Body of pancreas (tissue), 4 donors: ENCODE results near the gene LMO1. TPM values are rescaled to one million over a fixed set of nuclear protein-coding genes. Genes with fewer than 3 reads are reported as not detected.
A peak's percentile ranks its signal among the peaks of the same experiment; 100 is the strongest.

ENCODE experiments used
- ATAC-seq: fragments of 150-250 bp; one replicate; pipeline ENCODE4 v1.9.1; 2016
- DNase-seq, 4 donors: peaks; one replicate each; pipeline ENCODE4 v3.0.0-alpha.2; 2019
- H3K27ac ChIP-seq, 4 donors: fragments of 200-600 bp; sonication (generic); 1 replicate in 3 of 4; 2 replicates in 1 of 4; pipeline versions ENCODE4 v1.5.1 to v1.6.1; 2016 to 2019; ENCODE audit warnings: mild to moderate bottlenecking in 1 of 4, mixed read lengths in 1 of 4, moderate library complexity in 1 of 4
- H3K27me3 ChIP-seq, 2 donors: fragments of 200-600 bp; sonication (generic); one replicate each; pipeline ENCODE4 v1.6.0; 2016; ENCODE audit warnings: mild to moderate bottlenecking in 1 of 2
- H3K36me3 ChIP-seq, 2 donors: fragments of 200-600 bp; sonication (generic); replicated peaks in 1 of 2; 2 replicates each; pipeline ENCODE4 v1.5.1; 2016; ENCODE audit warnings: low read depth in 2 of 2; ENCODE audit not compliant: insufficient read depth in 1 of 2
- H3K4me1 ChIP-seq: fragments of 200-600 bp; sonication (generic); one replicate; pipeline ENCODE4 v1.6.0; 2016
- H3K4me3 ChIP-seq, 2 donors: fragments of 200-600 bp; sonication (generic); 1 replicate in 1 of 2; 2 replicates in 1 of 2; pipeline ENCODE4 v1.5.1; 2016 to 2019
- H3K9me3 ChIP-seq, 3 donors: fragments of 200-600 bp; sonication (generic); 1 replicate in 2 of 3; 2 replicates in 1 of 3; pipeline ENCODE4 v1.5.1; 2016
- POLR2A ChIP-seq, 3 donors: fragments of 450-650 bp; IDR thresholded peaks; one replicate each; pipeline ENCODE4 v1.6.1; 2016; ENCODE audit warnings: antibody characterized with exemption in 3 of 3, mild to moderate bottlenecking in 2 of 3
- WGBS, 2 donors: methylation state at CpG; one replicate each; pipeline ENCODE4 v1.1.5; 2017; 5-methylcytosine and 5-hydroxymethylcytosine counted together
- intact Hi-C: fragments of 100-400 bp; cut with DNase I; formaldehyde crosslinking; loops from one replicate; pipeline ENCODE4 v1.15.1; 2023
- total RNA-seq, 2 donors: library from RNA; depleted of rRNA; stranded (reverse); fragments of >200 nt; gene quantifications; one replicate each; pipeline ENCODE4 v1.1.0, GENCODE V29; 2016
- TF ChIP-seq, protein P1 (sequence below), 7 experiments: fragments of 450-650 bp in 4 of 7; fragments of 200-600 bp in 3 of 7; sonication (generic) in 3 of 7; IDR thresholded peaks; one replicate each; pipeline ENCODE4 v1.5.1; 2016 to 2019; ENCODE audit warnings: antibody characterized with exemption in 7 of 7

The LMO1 gene
- total RNA-seq, 2 donors from 2014 or later = 0.78 to 1.6 TPM

DNA sequence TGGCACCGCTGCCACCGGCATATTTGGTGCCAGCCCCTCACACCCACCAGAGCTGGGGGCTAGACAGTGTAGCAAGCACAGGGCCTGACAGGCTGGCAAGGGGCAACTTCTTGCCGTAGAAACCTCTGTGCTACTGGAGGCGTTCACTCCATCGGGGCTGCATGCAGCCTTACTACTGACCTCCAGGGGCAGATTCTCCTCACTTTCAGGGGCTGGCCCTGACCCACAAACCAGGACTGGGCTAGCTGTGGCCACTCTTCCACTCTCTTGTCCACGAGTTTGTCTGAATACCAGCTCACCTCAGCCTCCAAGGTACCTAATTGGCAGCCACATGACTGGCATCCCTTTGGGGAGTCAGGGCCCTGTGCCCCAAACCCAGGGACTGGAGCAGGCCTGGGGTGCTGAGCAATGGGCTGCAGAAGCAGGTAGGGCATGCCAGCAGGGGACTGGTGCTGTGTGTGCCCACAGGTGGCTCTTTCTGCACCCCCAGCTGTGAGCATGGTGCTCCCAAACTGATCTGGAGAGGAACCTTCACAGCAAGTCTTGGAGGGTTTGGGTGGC, 2.1 kb upstream of the LMO1 start:
- H3K27me3 ChIP-seq = peaks cover 0 to 10% of the 10 kb centered on the region in 2 donors
- intact Hi-C loops = no loop called here
- no peaks in the 10 kb centered on the region for H3K9me3 ChIP-seq
- DNase-seq (peak in 1 of 4 donors; percentile 7), ATAC-seq (no peak)
- H3K27ac ChIP-seq = no peak overlapping the region
- H3K4me1 ChIP-seq = peaks cover 34% of the 10 kb centered on the region
- H3K4me3 ChIP-seq = no peak overlapping the region
- H3K36me3 ChIP-seq = no peaks in the 10 kb centered on the region
- 61% methylated on average over 6 of the region's 6 CpGs; no CpG with 5 or more reads in 1 of the 2 donors for WGBS, 2 donors
- TF ChIP-seq, protein P1, sequence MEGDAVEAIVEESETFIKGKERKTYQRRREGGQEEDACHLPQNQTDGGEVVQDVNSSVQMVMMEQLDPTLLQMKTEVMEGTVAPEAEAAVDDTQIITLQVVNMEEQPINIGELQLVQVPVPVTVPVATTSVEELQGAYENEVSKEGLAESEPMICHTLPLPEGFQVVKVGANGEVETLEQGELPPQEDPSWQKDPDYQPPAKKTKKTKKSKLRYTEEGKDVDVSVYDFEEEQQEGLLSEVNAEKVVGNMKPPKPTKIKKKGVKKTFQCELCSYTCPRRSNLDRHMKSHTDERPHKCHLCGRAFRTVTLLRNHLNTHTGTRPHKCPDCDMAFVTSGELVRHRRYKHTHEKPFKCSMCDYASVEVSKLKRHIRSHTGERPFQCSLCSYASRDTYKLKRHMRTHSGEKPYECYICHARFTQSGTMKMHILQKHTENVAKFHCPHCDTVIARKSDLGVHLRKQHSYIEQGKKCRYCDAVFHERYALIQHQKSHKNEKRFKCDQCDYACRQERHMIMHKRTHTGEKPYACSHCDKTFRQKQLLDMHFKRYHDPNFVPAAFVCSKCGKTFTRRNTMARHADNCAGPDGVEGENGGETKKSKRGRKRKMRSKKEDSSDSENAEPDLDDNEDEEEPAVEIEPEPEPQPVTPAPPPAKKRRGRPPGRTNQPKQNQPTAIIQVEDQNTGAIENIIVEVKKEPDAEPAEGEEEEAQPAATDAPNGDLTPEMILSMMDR (IDR thresholded peaks at IDR 0.05) = peak in 2 of 7 experiments; percentile 2 to 7
- TF ChIP-seq POLR2A (IDR thresholded peaks at IDR 0.05) = no peak

DNA sequence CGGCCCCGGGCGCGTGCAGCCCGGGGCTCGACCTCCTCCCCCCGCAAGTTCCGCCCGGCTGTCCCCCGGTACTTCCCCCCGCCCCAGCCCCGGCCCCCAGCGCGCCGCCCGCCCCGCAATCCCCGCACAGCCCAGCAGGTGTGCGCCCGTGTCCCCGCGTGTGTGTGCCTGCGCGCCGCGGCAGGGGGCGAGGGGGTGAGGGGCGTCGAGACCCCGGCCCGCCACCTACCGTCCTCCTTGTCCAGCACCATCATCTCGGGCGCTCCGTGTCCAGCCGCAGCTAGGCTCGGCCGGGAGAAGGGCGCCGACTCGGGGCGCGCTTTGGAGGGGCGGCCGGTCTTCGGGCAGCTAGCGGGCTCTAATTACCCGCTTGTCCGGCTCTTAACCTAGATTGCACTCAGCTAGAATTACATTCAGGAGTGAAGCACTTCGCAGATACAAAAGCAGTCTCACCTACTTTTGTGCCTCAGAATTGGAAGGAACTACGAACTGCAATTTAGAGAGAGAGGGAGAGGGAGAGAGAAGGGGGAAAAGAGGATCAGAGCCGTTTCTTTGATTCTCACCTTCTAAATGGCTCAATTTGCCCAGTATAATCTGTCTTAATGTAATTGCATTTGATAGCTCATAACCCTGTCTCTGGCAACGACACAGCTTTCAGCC, 439 bp downstream of the LMO1 start:
- intact Hi-C loops = no loop called here
- 1% methylated on average over 11 to 37 of the region's 53 CpGs for WGBS, 2 donors
- peak; percentile 7 for ATAC-seq
- Histone ChIP-seq H3K4me3 (peak overlapping the region; percentile 11 to 15), H3K27me3 (peaks cover 0 to 10% of the 10 kb centered on the region in 2 donors), H3K27ac (no peak overlapping the region), H3K4me1 (peaks cover 30% of the 10 kb centered on the region), H3K9me3 (no peaks in the 10 kb centered on the region), H3K36me3 (no peaks in the 10 kb centered on the region)
- TF ChIP-seq, protein P1 (IDR thresholded peaks at IDR 0.05) = no peak
- TF ChIP-seq POLR2A (IDR thresholded peaks at IDR 0.05) = no peak
- DNase-seq = peak in 1 of 4 donors; percentile 13

DNA sequence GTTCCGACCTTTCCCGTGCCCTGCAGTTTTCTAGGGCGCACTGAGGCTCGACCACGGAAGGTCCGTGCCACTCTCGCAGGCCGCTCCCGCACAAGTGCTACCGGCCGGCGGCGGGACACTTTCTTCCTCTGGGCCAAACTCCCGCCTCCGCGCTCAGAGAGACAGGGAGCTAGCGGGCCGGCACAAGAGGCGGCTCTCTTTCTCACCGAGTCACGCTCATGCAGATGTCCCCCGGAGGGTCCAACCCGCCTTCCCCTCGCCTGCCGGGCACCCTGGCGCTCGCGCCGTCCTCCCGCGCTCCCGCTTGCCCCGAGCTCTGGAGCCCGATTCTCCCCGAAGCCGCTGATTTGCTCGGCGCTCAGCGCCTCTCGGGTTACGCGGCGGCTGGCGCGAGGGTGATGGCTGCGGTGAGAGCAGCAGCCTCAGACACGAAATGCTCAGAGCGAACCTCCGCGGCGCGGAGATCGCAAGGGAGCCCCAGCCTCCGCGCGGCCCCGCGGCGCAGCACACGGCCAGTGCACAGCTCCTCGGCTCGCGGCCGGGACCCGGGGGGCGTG, 1.0 kb downstream of the LMO1 start:
- H3K4me1 ChIP-seq = peaks cover 24% of the 10 kb centered on the region
- 1 to 4% methylated on average over 20 to 61 of the region's 66 CpGs for WGBS, 2 donors
- H3K27ac ChIP-seq = no peak overlapping the region
- DNase-seq = peak; percentile 29 to 58 (median 44)
- ATAC-seq = peak; percentile 62
- intact Hi-C loops = no loop called here
- no peaks in the 10 kb centered on the region for H3K36me3 ChIP-seq
- no peaks in the 10 kb centered on the region for H3K9me3 ChIP-seq
- H3K4me3 ChIP-seq = peak overlapping the region in 1 of 2 donors; percentile 15
- TF ChIP-seq, protein P1 (IDR thresholded peaks at IDR 0.05) = no peak
- no peak for TF ChIP-seq POLR2A (IDR thresholded peaks at IDR 0.05)
- peaks cover 0 to 10% of the 10 kb centered on the region in 2 donors for H3K27me3 ChIP-seq

DNA sequence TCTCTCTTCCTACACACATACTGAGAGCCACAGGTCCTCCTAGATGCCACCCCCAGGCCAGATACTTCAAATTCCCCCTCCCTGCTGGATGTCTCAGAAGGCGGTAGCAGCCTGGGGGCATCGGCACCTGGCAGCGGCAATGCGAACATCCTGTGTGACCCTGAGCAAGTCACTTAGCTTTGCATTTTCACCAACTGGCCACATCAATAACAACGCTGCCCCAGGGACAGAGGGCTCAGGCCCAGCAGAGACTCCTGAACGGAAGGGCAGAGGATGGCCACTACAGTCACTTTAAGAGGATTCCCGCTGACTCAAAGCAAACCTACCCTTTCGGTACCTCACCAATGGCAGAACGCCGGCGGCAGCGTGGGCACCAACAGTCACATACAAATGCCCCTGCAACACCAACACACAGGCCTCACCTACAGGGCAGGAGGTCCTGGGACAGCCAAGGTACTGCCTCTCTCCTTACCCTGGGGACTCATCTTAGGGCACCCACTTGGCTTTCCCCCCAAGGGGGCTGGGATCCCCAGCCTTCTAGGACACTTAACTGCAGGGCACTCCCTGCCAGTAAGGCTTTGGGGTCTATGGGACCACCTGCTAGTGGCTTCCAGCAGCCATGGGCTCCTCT, 1.6 kb downstream of the LMO1 start:
- no peak for ATAC-seq
- Histone ChIP-seq H3K36me3 (no peaks in the 10 kb centered on the region), H3K27ac (no peak overlapping the region), H3K9me3 (no peaks in the 10 kb centered on the region), H3K27me3 (peaks cover 0 to 6% of the 10 kb centered on the region in 2 donors), H3K4me3 (no peak overlapping the region), H3K4me1 (peaks cover 22% of the 10 kb centered on the region)
- 71 to 73% methylated on average over 12 of the region's 12 CpGs for WGBS, 2 donors
- no peak for TF ChIP-seq POLR2A (IDR thresholded peaks at IDR 0.05)
- TF ChIP-seq, protein P1 (IDR thresholded peaks at IDR 0.05) = no peak
- intact Hi-C loops = no loop called here
- peak in 2 of 4 donors; percentile 10 to 12 for DNase-seq
